ENCODE measurements around the gene MAT1A.

MAT1A gene

GRCh38 chr10:80281784-80282765 lies 7.4 kb downstream of the MAT1A start:
- DNase-seq, result no peak

GRCh38 chr10:80281292-80281691 lies 8.2 kb downstream of the MAT1A start:
- DNase-seq, result no peak

- no peak for DNase-seq
Measured at GRCh38 chr10:80280071-80280800, 9.2 kb downstream of the MAT1A start.

GRCh38 chr10:80279146-80279545 lies 10.3 kb downstream of the MAT1A start:
- no peak for DNase-seq

GRCh38 chr10:80278480-80278879 lies 11.0 kb downstream of the MAT1A start:
- no peak for DNase-seq

GRCh38 chr10:80277567-80278250 lies 11.7 kb downstream of the MAT1A start:
- DNase-seq, result no peak

GRCh38 chr10:80277016-80277415 lies 12.4 kb downstream of the MAT1A start:
- DNase-seq, result no peak

GRCh38 chr10:80276335-80276734 lies 13.1 kb downstream of the MAT1A start:
- no peak for DNase-seq

- no peak for DNase-seq
Measured at GRCh38 chr10:80275756-80276155, 13.7 kb downstream of the MAT1A start.

GRCh38 chr10:80275135-80275498 lies 14.3 kb downstream of the MAT1A start:
- DNase-seq, result no peak

GRCh38 chr10:80274396-80275134 lies 14.9 kb downstream of the MAT1A start:
- DNase-seq, result no peak

- no peak for DNase-seq
Measured at GRCh38 chr10:80273523-80274170, 15.8 kb downstream of the MAT1A start.

- DNase-seq, result no peak
Measured at GRCh38 chr10:80272793-80273522, 16.5 kb downstream of the MAT1A start.

GRCh38 chr10:80271416-80271815 lies 18.0 kb downstream of the MAT1A start:
- DNase-seq, result no peak

- no peak for DNase-seq
Measured at GRCh38 chr10:80270887-80271286, 18.6 kb downstream of the MAT1A start.

- no peak for DNase-seq
Measured at GRCh38 chr10:80268938-80269588, 20.4 kb downstream of the MAT1A start.

- no peak for DNase-seq
Measured at GRCh38 chr10:80268266-80268665, 21.2 kb downstream of the MAT1A start.

- no peak for DNase-seq
Measured at GRCh38 chr10:80266513-80266863, 23.0 kb downstream of the MAT1A start.

- DNase-seq, result no peak
Measured at GRCh38 chr10:80265740-80266512, 23.5 kb downstream of the MAT1A start.
